NT2/D1 (cell line): ENCODE results near the gene RBM5.

ENCODE experiments used
- SUZ12 ChIP-seq: IDR thresholded peaks from 2 replicates; pipeline ENCODE4 v1.6.1; 2011; ENCODE audit not compliant: insufficient read length, insufficient read depth; ENCODE audit errors: extremely low read depth
- YY1 ChIP-seq: IDR thresholded peaks from 2 replicates; pipeline ENCODE4 v1.6.1; 2011; ENCODE audit not compliant: insufficient read length, insufficient read depth
- ZNF274 ChIP-seq: IDR thresholded peaks from 2 replicates; pipeline ENCODE4 v1.6.1; 2011; ENCODE audit warnings: mild to moderate bottlenecking, low read depth, low read length

GRCh38 chr3:50090984-50091383, 2.3 kb downstream of the RBM5 start:
- TF ChIP-seq ZNF274 = no peak
- no peak for TF ChIP-seq SUZ12
- TF ChIP-seq YY1 = no peak
